Gastrocnemius medialis (tissue), 4 donors: Measurements from ENCODE around the gene NCAM2. TPM values are rescaled to one million over a fixed set of nuclear protein-coding genes. Genes with fewer than 3 reads are reported as not detected.

Experiments used
- ATAC-seq, 2 donors: fragments of 150-250 bp; one replicate each; pipeline ENCODE4 v1.9.1; 2016
- DNase-seq, 2 donors: peaks; one replicate each; pipeline ENCODE4 v3.0.0-alpha.2; 2019
- H3K27ac ChIP-seq, 4 donors: fragments of 200-600 bp; sonication (generic); 1 replicate in 1 of 4; 2 replicates in 3 of 4; pipeline ENCODE4 v1.5.1; 2016 to 2018; ENCODE audit warnings: mild to moderate bottlenecking in 2 of 4, moderate library complexity in 1 of 4
- H3K27me3 ChIP-seq, 3 donors: fragments of 200-600 bp; sonication (generic) in 2 of 3; 1 replicate in 1 of 3; 2 replicates in 2 of 3; pipeline versions ENCODE4 v1.5.1 to v1.6.0; 2016 to 2019; ENCODE audit warnings: mild to moderate bottlenecking in 1 of 3, moderate library complexity in 1 of 3
- H3K36me3 ChIP-seq, 2 donors: fragments of 200-600 bp; sonication (generic) in 1 of 2; one replicate each; pipeline ENCODE4 v1.5.1; 2017 to 2018
- H3K4me1 ChIP-seq, 2 donors: fragments of 200-600 bp; sonication (generic) in 1 of 2; one replicate each; pipeline ENCODE4 v1.5.1; 2016 to 2017; ENCODE audit warnings: mild to moderate bottlenecking in 2 of 2
- H3K4me3 ChIP-seq, 4 donors: fragments of 200-600 bp; sonication (generic) in 3 of 4; 1 replicate in 1 of 4; 2 replicates in 3 of 4; pipeline ENCODE4 v1.5.1; 2016 to 2019; ENCODE audit warnings: mild to moderate bottlenecking in 2 of 4
- H3K9me3 ChIP-seq, 3 donors: fragments of 200-600 bp; sonication (generic) in 2 of 3; 1 replicate in 1 of 3; 2 replicates in 2 of 3; pipeline ENCODE4 v1.5.1; 2016 to 2019
- CTCF ChIP-seq, 5 experiments: fragments of 450-650 bp in 3 of 5; fragments of 200-600 bp in 2 of 5; sonication (generic) in 2 of 5; IDR thresholded peaks in 4 of 5; conservative IDR thresholded peaks in 1 of 5; 1 replicate in 4 of 5; 2 replicates in 1 of 5; pipeline ENCODE4 v1.5.1; 2016 to 2019; ENCODE audit warnings: antibody characterized with exemption in 5 of 5, mild to moderate bottlenecking in 3 of 5, moderate library complexity in 3 of 5
- POLR2A ChIP-seq, 2 donors: fragments of 450-650 bp; IDR thresholded peaks; one replicate each; pipeline ENCODE4 v1.6.1; 2017; ENCODE audit warnings: antibody characterized with exemption in 2 of 2, mild to moderate bottlenecking in 2 of 2, moderate library complexity in 2 of 2
- in situ Hi-C, 4 donors: fragments of 200-750 bp; cut with MboI; loops; one replicate each; pipeline versions ENCODE4 v1.15.0 to v1.8.0; 2017; ENCODE audit warnings: low sequenced_read_pairs in 4 of 4
- intact Hi-C: fragments of 100-400 bp; cut with DNase I; formaldehyde crosslinking; loops from one replicate; pipeline ENCODE4 v1.15.1; 2023; ENCODE audit warnings: low total_unique reads
- total RNA-seq, 4 donors: library from RNA; depleted of rRNA; stranded (reverse); fragments of >200 nt; gene quantifications; one replicate each; pipeline versions ENCODE4 v1.1.0 to v1.2.3, GENCODE V29; 2016

NCAM2 gene
- total RNA-seq, 4 donors from 2014 or later: 0.07 to 1.9 (median 0.65) TPM

- in situ Hi-C loops: no loop called here
- intact Hi-C loops: no loop called here
- H3K36me3 ChIP-seq: no peaks in the 10 kb centered on the region
- ATAC-seq (no peak), DNase-seq (no peak)
- H3K27me3 ChIP-seq: no peaks in the 10 kb centered on the region
- H3K4me1 ChIP-seq: no peaks in the 10 kb centered on the region
- H3K27ac ChIP-seq: no peak overlapping the region
- TF ChIP-seq POLR2A (IDR thresholded peaks at IDR 0.05) (no peak), CTCF (IDR thresholded peaks at IDR 0.05 in 4 of 5, conservative IDR thresholded peaks at IDR 0.05 in 1 of 5) (no peak)
- no peaks in the 10 kb centered on the region for H3K9me3 ChIP-seq
- H3K4me3 ChIP-seq: no peak overlapping the region
These were observed 334.3 kb downstream of the NCAM2 start for GRCh38 chr21:21332492-21332891.

GRCh38 chr21:21341041-21341440, 342.8 kb downstream of the NCAM2 start:
- Histone ChIP-seq H3K9me3 (no peaks in the 10 kb centered on the region), H3K36me3 (no peaks in the 10 kb centered on the region), H3K4me3 (no peak overlapping the region), H3K4me1 (no peaks in the 10 kb centered on the region), H3K27me3 (no peaks in the 10 kb centered on the region), H3K27ac (no peak overlapping the region)
- DNase-seq: no peak
- intact Hi-C loops: no loop called here
- in situ Hi-C loops: no loop called here
- no peak for ATAC-seq
- no peak for TF ChIP-seq CTCF (IDR thresholded peaks at IDR 0.05 in 4 of 5, conservative IDR thresholded peaks at IDR 0.05 in 1 of 5)
- no peak for TF ChIP-seq POLR2A (IDR thresholded peaks at IDR 0.05)

GRCh38 chr21:21345296-21345695, 347.1 kb downstream of the NCAM2 start:
- Histone ChIP-seq H3K36me3 (no peaks in the 10 kb centered on the region), H3K4me3 (no peak overlapping the region), H3K27ac (no peak overlapping the region), H3K9me3 (no peaks in the 10 kb centered on the region), H3K4me1 (no peaks in the 10 kb centered on the region), H3K27me3 (no peaks in the 10 kb centered on the region)
- in situ Hi-C loops: no loop called here
- DNase-seq (no peak), ATAC-seq (no peak)
- intact Hi-C loops: no loop called here
- TF ChIP-seq CTCF (IDR thresholded peaks at IDR 0.05 in 4 of 5, conservative IDR thresholded peaks at IDR 0.05 in 1 of 5) (no peak), POLR2A (IDR thresholded peaks at IDR 0.05) (no peak)

GRCh38 chr21:21345872-21346271, 347.7 kb downstream of the NCAM2 start:
- in situ Hi-C loops (no loop called here), intact Hi-C loops (no loop called here)
- ATAC-seq: no peak
- Histone ChIP-seq H3K36me3 (no peaks in the 10 kb centered on the region), H3K4me3 (no peak overlapping the region), H3K27ac (no peak overlapping the region), H3K27me3 (no peaks in the 10 kb centered on the region), H3K9me3 (no peaks in the 10 kb centered on the region), H3K4me1 (no peaks in the 10 kb centered on the region)
- DNase-seq: no peak
- TF ChIP-seq POLR2A (IDR thresholded peaks at IDR 0.05) (no peak), CTCF (IDR thresholded peaks at IDR 0.05 in 4 of 5, conservative IDR thresholded peaks at IDR 0.05 in 1 of 5) (no peak)

- Histone ChIP-seq H3K36me3 (no peaks in the 10 kb centered on the region), H3K4me1 (no peaks in the 10 kb centered on the region), H3K9me3 (no peaks in the 10 kb centered on the region), H3K4me3 (no peak overlapping the region), H3K27me3 (no peaks in the 10 kb centered on the region), H3K27ac (no peak overlapping the region)
- in situ Hi-C loops (no loop called here), intact Hi-C loops (no loop called here)
- DNase-seq (no peak), ATAC-seq (no peak)
- TF ChIP-seq POLR2A (IDR thresholded peaks at IDR 0.05) (no peak), CTCF (IDR thresholded peaks at IDR 0.05 in 4 of 5, conservative IDR thresholded peaks at IDR 0.05 in 1 of 5) (no peak)
These were observed 368.1 kb downstream of the NCAM2 start for GRCh38 chr21:21366277-21366676.
